ENCODE data around the gene STK25. TPM values are rescaled to one million over a fixed set of nuclear protein-coding genes. Genes with fewer than 3 reads are reported as not detected.

The STK25 gene
- total and polyA plus RNA-seq, 2 donors (not counting 1 experiment from before 2014, with no cell fraction given) = 183 to 378 TPM

DNA sequence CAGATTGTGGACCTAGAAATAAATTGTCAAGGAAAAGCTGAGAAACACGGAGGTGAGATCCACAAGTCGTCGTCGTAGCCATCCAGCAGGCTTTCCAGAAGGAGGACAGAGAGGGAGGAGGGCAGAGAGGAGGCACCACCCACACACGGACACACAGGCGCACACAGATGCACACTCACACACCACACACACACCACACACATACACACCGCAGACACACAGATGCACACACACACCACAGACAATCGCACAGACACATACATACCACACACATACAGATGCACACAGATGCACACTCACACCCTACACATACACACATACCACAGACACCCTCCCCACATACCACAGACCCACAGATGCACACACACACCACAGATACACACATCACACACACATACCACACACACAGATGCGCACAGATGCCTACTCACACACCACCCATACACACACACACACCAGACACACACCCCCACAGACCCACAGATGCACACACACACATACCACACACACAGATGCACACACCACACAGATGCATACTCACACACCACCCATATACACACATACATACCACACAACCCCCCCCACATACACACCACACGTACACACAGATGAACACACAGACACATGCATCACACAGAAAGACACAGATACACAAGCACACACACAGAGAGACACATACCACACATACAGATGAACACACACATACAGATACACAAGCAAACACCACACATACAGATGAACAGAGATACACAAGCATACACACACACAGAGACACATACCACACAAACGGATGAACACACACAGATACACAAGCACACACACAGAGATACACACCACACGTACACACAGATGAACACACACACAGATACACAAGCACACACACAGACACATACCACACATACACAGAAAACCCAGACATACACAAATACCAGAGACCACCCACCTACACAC, 37.4 kb upstream of the STK25 start:
- 93% methylated on average over 8 of the region's 12 CpGs for WGBS (ENCODE audit: insufficient coverage)
- no peak for ATAC-seq (ENCODE audit: low read depth)
- TF ChIP-seq, protein P1, sequence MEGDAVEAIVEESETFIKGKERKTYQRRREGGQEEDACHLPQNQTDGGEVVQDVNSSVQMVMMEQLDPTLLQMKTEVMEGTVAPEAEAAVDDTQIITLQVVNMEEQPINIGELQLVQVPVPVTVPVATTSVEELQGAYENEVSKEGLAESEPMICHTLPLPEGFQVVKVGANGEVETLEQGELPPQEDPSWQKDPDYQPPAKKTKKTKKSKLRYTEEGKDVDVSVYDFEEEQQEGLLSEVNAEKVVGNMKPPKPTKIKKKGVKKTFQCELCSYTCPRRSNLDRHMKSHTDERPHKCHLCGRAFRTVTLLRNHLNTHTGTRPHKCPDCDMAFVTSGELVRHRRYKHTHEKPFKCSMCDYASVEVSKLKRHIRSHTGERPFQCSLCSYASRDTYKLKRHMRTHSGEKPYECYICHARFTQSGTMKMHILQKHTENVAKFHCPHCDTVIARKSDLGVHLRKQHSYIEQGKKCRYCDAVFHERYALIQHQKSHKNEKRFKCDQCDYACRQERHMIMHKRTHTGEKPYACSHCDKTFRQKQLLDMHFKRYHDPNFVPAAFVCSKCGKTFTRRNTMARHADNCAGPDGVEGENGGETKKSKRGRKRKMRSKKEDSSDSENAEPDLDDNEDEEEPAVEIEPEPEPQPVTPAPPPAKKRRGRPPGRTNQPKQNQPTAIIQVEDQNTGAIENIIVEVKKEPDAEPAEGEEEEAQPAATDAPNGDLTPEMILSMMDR (IDR thresholded peaks at IDR 0.05) = no peak
- TF ChIP-seq EZH2 (IDR thresholded peaks at IDR 0.05; ENCODE audit: borderline replicate concordance, insufficient read depth, low read depth, low read length, poor library complexity, severe bottlenecking) = no peak
- Histone ChIP-seq H3K36me3 (replicated peaks in 1 of 2; ENCODE audit: control extremely low read depth in 1 of 2, control insufficient read depth in 1 of 2, extremely low read depth in 1 of 2, insufficient read depth in 2 of 2, low read length in 1 of 2) (no peaks in the 10 kb centered on the region), H3K4me3 (ENCODE audit: control extremely low read depth in 1 of 5, extremely low read depth in 1 of 5, insufficient read depth in 1 of 5, low read depth in 2 of 5, low read length in 4 of 5) (no peak overlapping the region), H4K20me1 (ENCODE audit: control insufficient read depth, insufficient read depth, low read length, poor library complexity, severe bottlenecking) (no peaks in the 10 kb centered on the region), H3K9ac (ENCODE audit: low read length) (no peak overlapping the region), H3K27me3 (replicated peaks in 1 of 4; ENCODE audit: control extremely low read depth in 1 of 4, control insufficient read depth in 3 of 4, insufficient read depth in 4 of 4, low read length in 3 of 4) (peaks cover 0 to 52% (median 17%) of the 10 kb centered on the region in 4 experiments), H3K4me2 (replicated peaks; ENCODE audit: low read depth, low read length, poor library complexity, severe bottlenecking) (no peak overlapping the region), H2AFZ (ENCODE audit: insufficient read depth, low read depth, low read length, poor library complexity, severe bottlenecking) (no peak overlapping the region), H3K27ac (ENCODE audit: low read length in 2 of 2) (no peak overlapping the region), H3K79me2 (ENCODE audit: control insufficient read depth, insufficient read depth, low read length) (no peaks in the 10 kb centered on the region), H3K4me1 (ENCODE audit: control insufficient read depth in 2 of 2, insufficient read depth in 2 of 2, low read length in 2 of 2) (peaks cover 7 to 8% of the 10 kb centered on the region in 2 donors), H3K9me3 (ENCODE audit: control extremely low read depth in 1 of 3, control insufficient read depth in 2 of 3, insufficient read depth in 1 of 3, low read length in 2 of 3) (peaks cover 0 to 12% (median 0%) of the 10 kb centered on the region in 3 donors)
- intact Hi-C loops (cut with micrococcal nuclease) = no loop called here
- Mint-ChIP-seq H3K9me3 (ENCODE audit: insufficient read depth) (no peaks in the 10 kb centered on the region), H3K4me3 (no peak overlapping the region), H3K4me1 (peaks cover under 1% of the 10 kb centered on the region), H3K27me3 (peaks cover 20% of the 10 kb centered on the region), H3K27ac (no peak overlapping the region)
- ChIA-PET CTCF (no interaction called here), POLR2A (no interaction called here)
- DNase-seq = no peak

DNA sequence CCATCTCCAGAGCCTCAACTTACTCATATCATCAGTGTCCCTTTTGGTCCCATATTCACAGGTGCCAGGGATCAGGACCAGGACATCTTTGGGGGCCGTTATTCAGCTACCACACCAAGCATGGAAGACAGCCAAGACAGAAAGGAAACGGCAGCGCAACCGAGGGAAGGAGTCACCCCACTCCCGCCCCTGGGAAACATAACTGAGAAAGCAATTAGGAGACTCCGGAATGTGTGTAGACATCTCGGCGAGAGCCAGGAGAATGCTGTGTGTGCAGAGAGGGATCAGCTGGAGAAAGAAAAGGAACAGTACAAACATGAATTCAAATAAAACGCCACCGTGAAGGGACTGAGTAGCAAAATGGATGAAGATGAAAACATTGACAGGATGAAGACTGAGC, 36.7 kb upstream of the STK25 start:
- Mint-ChIP-seq H3K27ac (no peak overlapping the region), H3K27me3 (peaks cover 24% of the 10 kb centered on the region), H3K4me1 (peaks cover 3% of the 10 kb centered on the region), H3K9me3 (ENCODE audit: insufficient read depth) (no peaks in the 10 kb centered on the region), H3K4me3 (no peak overlapping the region)
- peaks cover 0 to 59% (median 20%) of the 10 kb centered on the region in 4 experiments for H3K27me3 ChIP-seq (replicated peaks in 1 of 4; ENCODE audit: control extremely low read depth in 1 of 4, control insufficient read depth in 3 of 4, insufficient read depth in 4 of 4, low read length in 3 of 4)
- H3K9ac ChIP-seq (ENCODE audit: low read length) = no peak overlapping the region
- peaks cover 12 to 13% of the 10 kb centered on the region in 2 donors for H3K4me1 ChIP-seq (ENCODE audit: control insufficient read depth in 2 of 2, insufficient read depth in 2 of 2, low read length in 2 of 2)
- DNase-seq (no peak), ATAC-seq (ENCODE audit: low read depth) (no peak)
- TF ChIP-seq, protein P1 (IDR thresholded peaks at IDR 0.05) = no peak
- no peak for TF ChIP-seq EZH2 (IDR thresholded peaks at IDR 0.05; ENCODE audit: borderline replicate concordance, insufficient read depth, low read depth, low read length, poor library complexity, severe bottlenecking)
- no peaks in the 10 kb centered on the region for H3K36me3 ChIP-seq (replicated peaks in 1 of 2; ENCODE audit: control extremely low read depth in 1 of 2, control insufficient read depth in 1 of 2, extremely low read depth in 1 of 2, insufficient read depth in 2 of 2, low read length in 1 of 2)
- H3K9me3 ChIP-seq (ENCODE audit: control extremely low read depth in 1 of 3, control insufficient read depth in 2 of 3, insufficient read depth in 1 of 3, low read length in 2 of 3) = peaks cover 0 to 12% (median 0%) of the 10 kb centered on the region in 3 donors
- H4K20me1 ChIP-seq (ENCODE audit: control insufficient read depth, insufficient read depth, low read length, poor library complexity, severe bottlenecking) = no peaks in the 10 kb centered on the region
- ChIA-PET POLR2A (no interaction called here), CTCF (no interaction called here)
- no peak overlapping the region for H3K27ac ChIP-seq (ENCODE audit: low read length in 2 of 2)
- no peak overlapping the region for H3K4me3 ChIP-seq (ENCODE audit: control extremely low read depth in 1 of 5, extremely low read depth in 1 of 5, insufficient read depth in 1 of 5, low read depth in 2 of 5, low read length in 4 of 5)
- intact Hi-C loops (cut with micrococcal nuclease) = no loop called here
- no peaks in the 10 kb centered on the region for H3K79me2 ChIP-seq (ENCODE audit: control insufficient read depth, insufficient read depth, low read length)
- no peak overlapping the region for H3K4me2 ChIP-seq (replicated peaks; ENCODE audit: low read depth, low read length, poor library complexity, severe bottlenecking)
- no peak overlapping the region for H2AFZ ChIP-seq (ENCODE audit: insufficient read depth, low read depth, low read length, poor library complexity, severe bottlenecking)
- 89% methylated on average over 10 of the region's 10 CpGs for WGBS (ENCODE audit: insufficient coverage)
